Breast epithelium (tissue), 4 donors: ENCODE results near the gene GALNT10. TPM values are rescaled to one million over a fixed set of nuclear protein-coding genes. Genes with fewer than 3 reads are reported as not detected.

Experiments used
- DNase-seq, 2 donors: peaks; one replicate each; pipeline ENCODE4 v3.0.0-alpha.2; 2019; ENCODE audit warnings: low spot score in 2 of 2
- H3K27ac ChIP-seq, 2 donors: fragments of 200-600 bp; sonication (generic) in 1 of 2; one replicate each; pipeline ENCODE4 v1.5.1; 2016 to 2019; ENCODE audit warnings: mild to moderate bottlenecking in 1 of 2
- H3K27me3 ChIP-seq, 2 donors: fragments of 200-600 bp; sonication (generic) in 1 of 2; one replicate each; pipeline versions ENCODE4 v1.5.1 to v1.6.0; 2017 to 2019; ENCODE audit warnings: control low read depth in 1 of 2, mild to moderate bottlenecking in 1 of 2
- H3K36me3 ChIP-seq: fragments of 200-600 bp; one replicate; pipeline ENCODE4 v1.5.1; 2019
- H3K4me1 ChIP-seq, 2 donors: fragments of 200-600 bp; sonication (generic); one replicate each; pipeline ENCODE4 v1.5.1; 2016 to 2019; ENCODE audit warnings: control low read depth in 1 of 2
- H3K4me3 ChIP-seq, 3 donors: fragments of 200-600 bp; sonication (generic); 1 replicate in 2 of 3; 2 replicates in 1 of 3; pipeline ENCODE4 v1.5.1; 2016 to 2019; ENCODE audit warnings: mild to moderate bottlenecking in 3 of 3, moderate library complexity in 2 of 3
- H3K9me3 ChIP-seq, 2 donors: fragments of 200-600 bp; sonication (generic) in 1 of 2; one replicate each; pipeline ENCODE4 v1.5.1; 2016 to 2019; ENCODE audit warnings: control low read depth in 1 of 2
- CTCF ChIP-seq, 3 donors: fragments of 450-650 bp; IDR thresholded peaks; one replicate each; pipeline ENCODE4 v1.5.1; 2016 to 2017; ENCODE audit warnings: antibody characterized with exemption in 3 of 3, mild to moderate bottlenecking in 3 of 3, moderate library complexity in 3 of 3
- POLR2A ChIP-seq: fragments of 450-650 bp; IDR thresholded peaks from one replicate; pipeline ENCODE4 v1.6.1; 2016; ENCODE audit warnings: antibody characterized with exemption, mild to moderate bottlenecking, moderate library complexity
- POLR2AphosphoS5 ChIP-seq, 3 donors: sonication (generic); formaldehyde crosslinking; IDR thresholded peaks; one replicate each; pipeline ENCODE4 v1.6.1; 2017; ENCODE audit warnings: antibody characterized with exemption in 3 of 3
- intact Hi-C: fragments of 100-400 bp; cut with DNase I; formaldehyde crosslinking; loops from one replicate; pipeline ENCODE4 v1.15.1; 2023; ENCODE audit warnings: low total_unique reads
- total RNA-seq, 3 donors: library from RNA; depleted of rRNA; stranded (reverse); fragments of >200 nt; gene quantifications; one replicate each; pipeline ENCODE4 v1.1.0, GENCODE V29; 2016

GALNT10 gene
- total RNA-seq, 3 donors from 2014 or later = 32.8 to 67.2 (median 34.1) TPM

- DNase-seq = no peak
- H3K36me3 ChIP-seq = no peaks in the 10 kb centered on the region
- no peaks in the 10 kb centered on the region for H3K27me3 ChIP-seq
- no peak overlapping the region for H3K4me3 ChIP-seq
- no peak overlapping the region for H3K27ac ChIP-seq
- no peaks in the 10 kb centered on the region for H3K4me1 ChIP-seq
- intact Hi-C loops = no loop called here
- TF ChIP-seq CTCF (IDR thresholded peaks at IDR 0.05) = no peak
- TF ChIP-seq POLR2A = no peak
- TF ChIP-seq POLR2AphosphoS5 (IDR thresholded peaks at IDR 0.05) = no peak
- H3K9me3 ChIP-seq = no peaks in the 10 kb centered on the region
These were observed 44.0 kb downstream of the GALNT10 start for GRCh38 chr5:154234551-154234950.

- no peak for DNase-seq
- TF ChIP-seq CTCF (IDR thresholded peaks at IDR 0.05) = no peak
- no peak for TF ChIP-seq POLR2AphosphoS5 (IDR thresholded peaks at IDR 0.05)
- no peak for TF ChIP-seq POLR2A
- Histone ChIP-seq H3K27ac (no peak overlapping the region), H3K9me3 (no peaks in the 10 kb centered on the region), H3K36me3 (no peaks in the 10 kb centered on the region), H3K27me3 (no peaks in the 10 kb centered on the region), H3K4me1 (no peaks in the 10 kb centered on the region), H3K4me3 (no peak overlapping the region)
- intact Hi-C loops = no loop called here
These were observed 45.5 kb downstream of the GALNT10 start for GRCh38 chr5:154236011-154236410.

GRCh38 chr5:154236536-154237375, 46.2 kb downstream of the GALNT10 start:
- Histone ChIP-seq H3K27ac (no peak overlapping the region), H3K4me1 (no peaks in the 10 kb centered on the region), H3K36me3 (no peaks in the 10 kb centered on the region), H3K9me3 (no peaks in the 10 kb centered on the region), H3K4me3 (no peak overlapping the region), H3K27me3 (no peaks in the 10 kb centered on the region)
- TF ChIP-seq POLR2AphosphoS5 (IDR thresholded peaks at IDR 0.05) = no peak
- TF ChIP-seq CTCF (IDR thresholded peaks at IDR 0.05) = no peak
- TF ChIP-seq POLR2A = no peak
- intact Hi-C loops = no loop called here
- no peak for DNase-seq

DNA sequence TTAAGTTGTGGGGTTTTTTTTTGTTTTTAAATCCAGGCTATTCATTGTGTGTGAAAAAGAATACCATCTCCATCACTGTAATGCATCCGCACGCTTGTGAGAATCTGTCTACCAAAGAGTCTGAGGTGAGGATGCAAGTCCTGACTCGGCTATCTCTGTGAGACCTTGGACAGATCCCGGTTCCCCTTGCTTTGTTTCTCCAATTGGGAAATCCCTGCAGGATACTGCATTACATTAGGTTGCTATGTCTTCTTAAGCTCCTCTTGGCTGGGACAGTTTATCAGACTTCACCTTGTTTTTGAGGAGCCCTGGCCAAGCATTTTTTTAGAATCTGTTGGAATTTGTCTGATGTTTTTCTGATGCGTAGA, 46.8 kb downstream of the GALNT10 start:
- no peaks in the 10 kb centered on the region for H3K36me3 ChIP-seq
- H3K27ac ChIP-seq = no peak overlapping the region
- H3K4me1 ChIP-seq = no peaks in the 10 kb centered on the region
- H3K27me3 ChIP-seq = no peaks in the 10 kb centered on the region
- no peak for DNase-seq
- intact Hi-C loops = no loop called here
- TF ChIP-seq POLR2A = no peak
- no peak for TF ChIP-seq POLR2AphosphoS5 (IDR thresholded peaks at IDR 0.05)
- no peak for TF ChIP-seq CTCF (IDR thresholded peaks at IDR 0.05)
- no peaks in the 10 kb centered on the region for H3K9me3 ChIP-seq
- H3K4me3 ChIP-seq = no peak overlapping the region

DNA sequence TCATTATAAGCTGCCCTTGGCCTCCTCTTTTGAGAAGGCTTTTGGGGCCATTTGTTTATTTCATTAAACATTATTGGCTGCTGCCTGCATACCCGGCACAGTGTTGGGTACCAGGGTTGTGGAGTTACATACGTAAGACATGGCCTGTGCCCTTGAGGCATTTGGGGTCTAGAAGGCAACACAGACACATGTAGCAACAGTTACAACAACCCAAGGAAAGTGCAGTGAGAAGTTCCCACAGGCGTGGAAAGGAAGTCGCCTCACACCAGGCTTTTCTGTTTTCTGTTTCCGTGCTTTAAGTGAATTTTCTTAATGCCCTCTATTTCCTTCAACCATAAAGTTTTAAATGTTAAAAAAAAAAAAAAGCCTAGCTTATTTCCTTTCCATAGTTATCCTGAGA, 47.4 kb downstream of the GALNT10 start:
- Histone ChIP-seq H3K27me3 (no peaks in the 10 kb centered on the region), H3K4me3 (no peak overlapping the region), H3K4me1 (no peaks in the 10 kb centered on the region), H3K36me3 (no peaks in the 10 kb centered on the region), H3K9me3 (no peaks in the 10 kb centered on the region), H3K27ac (no peak overlapping the region)
- TF ChIP-seq POLR2AphosphoS5 (IDR thresholded peaks at IDR 0.05) (no peak), CTCF (IDR thresholded peaks at IDR 0.05) (no peak), POLR2A (no peak)
- DNase-seq = no peak
- intact Hi-C loops = no loop called here
